GM12878 (cell line): ENCODE data around the gene BRIX1. TPM values are rescaled to one million over a fixed set of nuclear protein-coding genes. Genes with fewer than 3 reads are reported as not detected.

Experiments
- ATAC-seq: fragments of 200-7000 bp; cut with Tn5 transposase; 3 replicates; pipeline ENCODE4 v1.9.1; 2020; ENCODE audit warnings: mild to moderate bottlenecking, moderate library complexity
- BruUV-seq: library from RNA; stranded (reverse); fragments of 400-500 nt; replicated peaks from 2 replicates; lab custom pipeline; 2021; lab: Mats Ljungman, UMichigan
- CTCF ChIA-PET: fragments of 300-600 bp; sonication (Branson Sonifier 250); formaldehyde crosslinking; extraction: SDS; loops from one replicate; lab custom pipeline; 2021; ENCODE audit warnings: inconsistent platforms; lab: Yijun Ruan, JAX
- POLR2A ChIA-PET: fragments of 350-600 bp; formaldehyde crosslinking; extraction: SDS; loops from one replicate; lab custom pipeline; 2021; ENCODE audit warnings: inconsistent platforms; lab: Charles Lee
- RAD21 ChIA-PET: fragments of 300-600 bp; sonication (Branson Sonifier 250); formaldehyde crosslinking; loops from one replicate; lab custom pipeline; 2023; ENCODE audit warnings: antibody characterized with exemption; ENCODE audit not compliant: unreplicated experiment; lab: Charles Lee
- SMC1A ChIA-PET: fragments of 300-600 bp; sonication (Branson Sonifier 250); formaldehyde crosslinking; loops from one replicate; lab custom pipeline; 2023; ENCODE audit not compliant: unreplicated experiment, uncharacterized antibody; lab: Charles Lee
- DNase-seq: peaks from one replicate; pipeline ENCODE4 v3.0.0-alpha.2; 2011; ENCODE audit warnings: low read depth, low spot score
- FAIRE-seq: peaks from 3 replicates; lab custom pipeline; 2011; peaks lifted over from hg19 to GRCh38; lab: Jason Lieb, UNC
- H2AFZ ChIP-seq: 2 replicates; pipeline ENCODE4 v1.6.0; 2011; ENCODE audit warnings: low read depth, low read length, control low read depth; ENCODE audit not compliant: control insufficient read depth
- H3K27ac ChIP-seq: 2 replicates; pipeline ENCODE4 v1.5.1; 2011; ENCODE audit warnings: control low read depth; ENCODE audit not compliant: control insufficient read depth, insufficient read depth
- H3K27me3 ChIP-seq, 2 experiments: replicated peaks in 1 of 2; 2 replicates each; pipeline versions ENCODE4 v1.6.0 to v1.6.1; 2011; ENCODE audit warnings: low read length in 1 of 2; ENCODE audit not compliant: control insufficient read depth in 2 of 2, insufficient read depth in 2 of 2
- H3K36me3 ChIP-seq, 2 experiments: 2 replicates each; pipeline ENCODE4 v1.5.1; 2011; ENCODE audit warnings: low read length in 1 of 2; ENCODE audit not compliant: control insufficient read depth in 2 of 2, insufficient read depth in 2 of 2
- H3K4me1 ChIP-seq: 2 replicates; pipeline ENCODE4 v1.6.1; 2011; ENCODE audit warnings: mild to moderate bottlenecking, low read length, moderate library complexity, mixed read lengths; ENCODE audit not compliant: control insufficient read depth, insufficient read depth
- H3K4me2 ChIP-seq: 2 replicates; pipeline ENCODE4 v1.6.0; 2011; ENCODE audit warnings: control low read depth; ENCODE audit not compliant: control insufficient read depth, insufficient read depth
- H3K4me3 ChIP-seq: fragments of 200-600 bp; sonication (generic); 2 replicates; pipeline ENCODE4 v1.5.1; 2016
- H3K79me2 ChIP-seq: 2 replicates; pipeline ENCODE4 v1.6.0; 2011; ENCODE audit warnings: low read length; ENCODE audit not compliant: control insufficient read depth, insufficient read depth
- H3K9ac ChIP-seq: 2 replicates; pipeline ENCODE4 v1.8.0; 2011; ENCODE audit warnings: low read length, control low read depth, mixed read lengths; ENCODE audit not compliant: control insufficient read depth, insufficient read depth
- H3K9me3 ChIP-seq: replicated peaks from 3 replicates; pipeline ENCODE4 v1.5.1; 2011; ENCODE audit warnings: mild to moderate bottlenecking, low read length; ENCODE audit not compliant: control insufficient read depth, insufficient read depth
- H4K20me1 ChIP-seq: 2 replicates; pipeline ENCODE4 v1.6.0; 2011; ENCODE audit not compliant: control insufficient read depth, insufficient read depth
- BACH1 ChIP-seq: fragments of 450-650 bp; IDR thresholded peaks from 2 replicates; pipeline ENCODE4 v1.6.1; 2017; ENCODE audit warnings: mild to moderate bottlenecking, borderline replicate concordance
- CBX3 ChIP-seq: fragments of 200-600 bp; sonication (generic); IDR thresholded peaks from 2 replicates; pipeline ENCODE4 v1.6.1; 2016; ENCODE audit warnings: low read depth, borderline replicate concordance
- MEF2A ChIP-seq: IDR thresholded peaks from 2 replicates; pipeline ENCODE4 v1.6.1; 2011; ENCODE audit warnings: low read depth, mild to moderate bottlenecking, low read length, moderate library complexity; ENCODE audit not compliant: insufficient read depth
- MYC ChIP-seq: IDR thresholded peaks from 2 replicates; pipeline ENCODE4 v1.6.1; 2011; ENCODE audit warnings: mild to moderate bottlenecking, low read length, moderate library complexity, inconsistent platforms; ENCODE audit not compliant: insufficient read depth, insufficient replicate concordance, insufficient read length, severe bottlenecking
- SMARCA5 ChIP-seq: fragments of 450-650 bp; IDR thresholded peaks from 2 replicates; pipeline ENCODE4 v1.6.1; 2017; ENCODE audit warnings: mild to moderate bottlenecking
- TCF12 ChIP-seq: IDR thresholded peaks from 2 replicates; pipeline ENCODE4 v1.6.1; 2011; ENCODE audit warnings: low read depth, mild to moderate bottlenecking, low read length
- YBX1 ChIP-seq: fragments of 450-650 bp; IDR thresholded peaks from 2 replicates; pipeline ENCODE4 v1.6.1; 2016; ENCODE audit warnings: antibody characterized with exemption
- ZBED1 ChIP-seq: IDR thresholded peaks from 2 replicates; pipeline ENCODE4 v1.6.1; 2016; ENCODE audit warnings: borderline replicate concordance
- ZNF24 ChIP-seq: fragments of 450-650 bp; IDR thresholded peaks from 2 replicates; pipeline ENCODE4 v1.6.1; 2017; ENCODE audit warnings: antibody characterized with exemption, mild to moderate bottlenecking
- ZSCAN29 ChIP-seq: fragments of 450-650 bp; IDR thresholded peaks from 2 replicates; pipeline ENCODE4 v1.6.1; 2017; ENCODE audit warnings: mild to moderate bottlenecking, moderate library complexity
- WGBS: methylation state at CpG from one replicate; pipeline ENCODE4 v1.1.6; 2016; ENCODE audit warnings: low lambda C conversion rate; ENCODE audit not compliant: insufficient replicate concordance, insufficient coverage; ENCODE audit errors: missing lambda C conversion rate; 5-methylcytosine and 5-hydroxymethylcytosine counted together
- in situ Hi-C: fragments of 300-500 bp; cut with MboI; formaldehyde crosslinking; loops from 9 replicates; pipeline ENCODE4 v1.14.3; 2018; ENCODE audit warnings: mixed read lengths
- intact Hi-C: fragments of 100-400 bp; cut with micrococcal nuclease; formaldehyde crosslinking; loops from one replicate; pipeline ENCODE4 v1.14.2; 2022; ENCODE audit not compliant: unreplicated experiment
- polyA plus RNA-seq, 11 experiments: library from polyadenylated mRNA; depleted of rRNA in 4 of 11; unstranded in 6 of 11; stranded (reverse) in 5 of 11; fragments of >200 nt; fragmentation: Nextera tagmentation in 4 of 11; fragmentation: Illumina TruSeq in 1 of 11; extraction: Ambion mirVana in 4 of 11; extraction: Trizol in 1 of 11; gene quantifications; 1 replicate in 1 of 11; 2 replicates in 10 of 11; pipeline versions ENCODE4 v1.2.1 to v1.2.3, GENCODE V29; 2011 to 2016; ENCODE audit warnings: inconsistent platforms in 2 of 11, missing spikeins in 2 of 11, low read depth in 1 of 11
- total RNA-seq, 4 experiments: library from RNA; depleted of rRNA in 3 of 4; stranded (reverse); fragments of >200 nt in 3 of 4; fragmentation: Illumina TruSeq in 1 of 4; extraction: Trizol in 1 of 4; gene quantifications; 2 replicates each; pipeline versions ENCODE4 v1.2.1 to v1.2.3, GENCODE V29; 2013 to 2021
- TF ChIP-seq, protein P1 (sequence below): fragments of 450-650 bp; IDR thresholded peaks from 2 replicates; pipeline ENCODE4 v1.6.1; 2016; ENCODE audit warnings: mild to moderate bottlenecking, moderate library complexity, borderline replicate concordance
- TF ChIP-seq, protein P2 (sequence below): fragments of 450-650 bp; IDR thresholded peaks from 2 replicates; pipeline ENCODE4 v1.6.1; 2017; ENCODE audit warnings: borderline replicate concordance
- TF ChIP-seq, protein P3 (sequence below): IDR thresholded peaks from 2 replicates; pipeline ENCODE4 v1.6.1; 2011; ENCODE audit warnings: low read depth, mild to moderate bottlenecking, low read length, moderate library complexity, borderline replicate concordance; ENCODE audit errors: extremely low read depth
- TF ChIP-seq, protein P4 (sequence below): fragments of 450-650 bp; IDR thresholded peaks from 2 replicates; pipeline ENCODE4 v1.6.1; 2016; ENCODE audit warnings: mild to moderate bottlenecking
- TF ChIP-seq, protein P5 (sequence below): fragments of 450-650 bp; IDR thresholded peaks from 2 replicates; pipeline ENCODE4 v1.6.1; 2017; ENCODE audit warnings: low read depth, mild to moderate bottlenecking, moderate library complexity

The BRIX1 gene
- total and polyA plus RNA-seq, 10 of the 15 experiments (the other 5 are each of a cell fraction or from before 2014, with no cell fraction given), result 48.3 to 119 (median 78.9) TPM

DNA sequence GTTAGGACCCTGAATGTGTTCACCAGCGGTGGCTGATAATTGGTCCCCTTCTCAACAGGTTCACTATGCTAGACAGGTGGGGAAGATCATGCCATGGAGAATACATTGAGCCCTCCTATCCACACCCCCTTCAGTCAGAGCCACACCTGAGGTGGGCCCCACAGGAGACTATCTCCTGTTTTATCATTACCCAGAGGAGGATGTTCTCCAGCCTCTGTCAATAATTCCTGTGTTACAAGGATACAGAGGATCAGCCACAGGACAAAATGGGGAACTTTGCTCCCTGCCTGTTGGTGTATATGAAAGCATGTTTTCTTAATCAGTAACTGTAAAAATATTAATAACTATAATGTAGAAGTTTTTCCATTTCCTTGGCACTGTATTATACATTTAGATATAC, 26.1 kb upstream of the BRIX1 start (continued):
- TF ChIP-seq, protein P1, sequence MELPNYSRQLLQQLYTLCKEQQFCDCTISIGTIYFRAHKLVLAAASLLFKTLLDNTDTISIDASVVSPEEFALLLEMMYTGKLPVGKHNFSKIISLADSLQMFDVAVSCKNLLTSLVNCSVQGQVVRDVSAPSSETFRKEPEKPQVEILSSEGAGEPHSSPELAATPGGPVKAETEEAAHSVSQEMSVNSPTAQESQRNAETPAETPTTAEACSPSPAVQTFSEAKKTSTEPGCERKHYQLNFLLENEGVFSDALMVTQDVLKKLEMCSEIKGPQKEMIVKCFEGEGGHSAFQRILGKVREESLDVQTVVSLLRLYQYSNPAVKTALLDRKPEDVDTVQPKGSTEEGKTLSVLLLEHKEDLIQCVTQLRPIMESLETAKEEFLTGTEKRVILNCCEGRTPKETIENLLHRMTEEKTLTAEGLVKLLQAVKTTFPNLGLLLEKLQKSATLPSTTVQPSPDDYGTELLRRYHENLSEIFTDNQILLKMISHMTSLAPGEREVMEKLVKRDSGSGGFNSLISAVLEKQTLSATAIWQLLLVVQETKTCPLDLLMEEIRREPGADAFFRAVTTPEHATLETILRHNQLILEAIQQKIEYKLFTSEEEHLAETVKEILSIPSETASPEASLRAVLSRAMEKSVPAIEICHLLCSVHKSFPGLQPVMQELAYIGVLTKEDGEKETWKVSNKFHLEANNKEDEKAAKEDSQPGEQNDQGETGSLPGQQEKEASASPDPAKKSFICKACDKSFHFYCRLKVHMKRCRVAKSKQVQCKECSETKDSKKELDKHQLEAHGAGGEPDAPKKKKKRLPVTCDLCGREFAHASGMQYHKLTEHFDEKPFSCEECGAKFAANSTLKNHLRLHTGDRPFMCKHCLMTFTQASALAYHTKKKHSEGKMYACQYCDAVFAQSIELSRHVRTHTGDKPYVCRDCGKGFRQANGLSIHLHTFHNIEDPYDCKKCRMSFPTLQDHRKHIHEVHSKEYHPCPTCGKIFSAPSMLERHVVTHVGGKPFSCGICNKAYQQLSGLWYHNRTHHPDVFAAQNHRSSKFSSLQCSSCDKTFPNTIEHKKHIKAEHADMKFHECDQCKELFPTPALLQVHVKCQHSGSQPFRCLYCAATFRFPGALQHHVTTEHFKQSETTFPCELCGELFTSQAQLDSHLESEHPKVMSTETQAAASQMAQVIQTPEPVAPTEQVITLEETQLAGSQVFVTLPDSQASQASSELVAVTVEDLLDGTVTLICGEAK, result no peak
- TF ChIP-seq, protein P2, sequence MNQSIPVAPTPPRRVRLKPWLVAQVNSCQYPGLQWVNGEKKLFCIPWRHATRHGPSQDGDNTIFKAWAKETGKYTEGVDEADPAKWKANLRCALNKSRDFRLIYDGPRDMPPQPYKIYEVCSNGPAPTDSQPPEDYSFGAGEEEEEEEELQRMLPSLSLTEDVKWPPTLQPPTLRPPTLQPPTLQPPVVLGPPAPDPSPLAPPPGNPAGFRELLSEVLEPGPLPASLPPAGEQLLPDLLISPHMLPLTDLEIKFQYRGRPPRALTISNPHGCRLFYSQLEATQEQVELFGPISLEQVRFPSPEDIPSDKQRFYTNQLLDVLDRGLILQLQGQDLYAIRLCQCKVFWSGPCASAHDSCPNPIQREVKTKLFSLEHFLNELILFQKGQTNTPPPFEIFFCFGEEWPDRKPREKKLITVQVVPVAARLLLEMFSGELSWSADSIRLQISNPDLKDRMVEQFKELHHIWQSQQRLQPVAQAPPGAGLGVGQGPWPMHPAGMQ, result no peak
- TF ChIP-seq CBX3 (no peak), MYC (no peak), YBX1 (no peak)
- TF ChIP-seq, protein P3, sequence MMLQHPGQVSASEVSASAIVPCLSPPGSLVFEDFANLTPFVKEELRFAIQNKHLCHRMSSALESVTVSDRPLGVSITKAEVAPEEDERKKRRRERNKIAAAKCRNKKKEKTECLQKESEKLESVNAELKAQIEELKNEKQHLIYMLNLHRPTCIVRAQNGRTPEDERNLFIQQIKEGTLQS, result no peak

DNA sequence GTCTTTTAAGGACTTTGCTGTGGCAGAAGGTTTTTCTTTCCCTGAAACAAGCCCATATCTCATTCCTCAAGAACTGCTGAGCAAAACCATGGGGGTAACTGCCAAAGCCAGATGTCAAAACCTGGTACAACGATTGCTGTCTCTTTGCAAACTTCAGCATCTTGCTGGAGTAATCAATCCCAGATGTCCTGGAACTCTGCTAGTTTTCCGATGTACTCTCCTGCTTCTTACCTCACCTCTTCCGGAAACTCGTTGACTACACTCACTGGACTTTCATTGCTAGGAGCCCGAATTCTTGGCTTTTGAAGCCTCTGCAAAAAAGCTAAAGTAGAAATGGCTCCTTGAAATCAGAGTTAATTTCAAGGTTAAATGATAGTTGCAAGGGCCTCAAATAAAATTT, 23.5 kb upstream of the BRIX1 start:
- no peaks in the 10 kb centered on the region for H4K20me1 ChIP-seq
- DNase-seq, result no peak
- no peak overlapping the region for H2AFZ ChIP-seq
- H3K36me3 ChIP-seq, result no peaks in the 10 kb centered on the region
- H3K79me2 ChIP-seq, result no peaks in the 10 kb centered on the region
- no peaks in the 10 kb centered on the region for H3K9me3 ChIP-seq
- 56% methylated on average over 5 of the region's 5 CpGs for WGBS
- ChIA-PET POLR2A (no interaction called here), RAD21 (no interaction called here), SMC1A (interaction anchor here (3.0 kb wide), 1 partner anchor 368 kb away, joined by 10 read pairs; no protein-coding TSS in a partner anchor), CTCF (interaction anchor here (2.4 kb wide), 1 partner anchor 369 kb away, joined by 9 read pairs; no protein-coding TSS in a partner anchor)
- H3K27me3 ChIP-seq, result no peaks in the 10 kb centered on the region
- no peak overlapping the region for H3K4me2 ChIP-seq
- intact Hi-C loops (no loop called here), in situ Hi-C loops (no loop called here)
- no peak overlapping the region for H3K4me3 ChIP-seq
- FAIRE-seq, result no peak
- no peak overlapping the region for H3K27ac ChIP-seq
- BruUV-seq, result no TSS peak
- H3K9ac ChIP-seq, result no peak overlapping the region
- ATAC-seq, result no peak
- no peaks in the 10 kb centered on the region for H3K4me1 ChIP-seq
- no peak for TF ChIP-seq MEF2A
- TF ChIP-seq, protein P4, sequence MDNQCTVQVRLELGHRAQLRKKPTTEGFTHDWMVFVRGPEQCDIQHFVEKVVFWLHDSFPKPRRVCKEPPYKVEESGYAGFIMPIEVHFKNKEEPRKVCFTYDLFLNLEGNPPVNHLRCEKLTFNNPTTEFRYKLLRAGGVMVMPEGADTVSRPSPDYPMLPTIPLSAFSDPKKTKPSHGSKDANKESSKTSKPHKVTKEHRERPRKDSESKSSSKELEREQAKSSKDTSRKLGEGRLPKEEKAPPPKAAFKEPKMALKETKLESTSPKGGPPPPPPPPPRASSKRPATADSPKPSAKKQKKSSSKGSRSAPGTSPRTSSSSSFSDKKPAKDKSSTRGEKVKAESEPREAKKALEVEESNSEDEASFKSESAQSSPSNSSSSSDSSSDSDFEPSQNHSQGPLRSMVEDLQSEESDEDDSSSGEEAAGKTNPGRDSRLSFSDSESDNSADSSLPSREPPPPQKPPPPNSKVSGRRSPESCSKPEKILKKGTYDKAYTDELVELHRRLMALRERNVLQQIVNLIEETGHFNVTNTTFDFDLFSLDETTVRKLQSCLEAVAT, result no peak
- TF ChIP-seq BACH1, result no peak
- no peak for TF ChIP-seq TCF12
- TF ChIP-seq, protein P5, sequence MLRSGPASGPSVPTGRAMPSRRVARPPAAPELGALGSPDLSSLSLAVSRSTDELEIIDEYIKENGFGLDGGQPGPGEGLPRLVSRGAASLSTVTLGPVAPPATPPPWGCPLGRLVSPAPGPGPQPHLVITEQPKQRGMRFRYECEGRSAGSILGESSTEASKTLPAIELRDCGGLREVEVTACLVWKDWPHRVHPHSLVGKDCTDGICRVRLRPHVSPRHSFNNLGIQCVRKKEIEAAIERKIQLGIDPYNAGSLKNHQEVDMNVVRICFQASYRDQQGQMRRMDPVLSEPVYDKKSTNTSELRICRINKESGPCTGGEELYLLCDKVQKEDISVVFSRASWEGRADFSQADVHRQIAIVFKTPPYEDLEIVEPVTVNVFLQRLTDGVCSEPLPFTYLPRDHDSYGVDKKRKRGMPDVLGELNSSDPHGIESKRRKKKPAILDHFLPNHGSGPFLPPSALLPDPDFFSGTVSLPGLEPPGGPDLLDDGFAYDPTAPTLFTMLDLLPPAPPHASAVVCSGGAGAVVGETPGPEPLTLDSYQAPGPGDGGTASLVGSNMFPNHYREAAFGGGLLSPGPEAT, result no peak
- TF ChIP-seq ZBED1, result no peak
- TF ChIP-seq ZSCAN29, result no peak
- TF ChIP-seq SMARCA5, result no peak
- TF ChIP-seq ZNF24, result no peak
